ENCODE results near the gene NCKAP1.

Gene NCKAP1

DNA sequence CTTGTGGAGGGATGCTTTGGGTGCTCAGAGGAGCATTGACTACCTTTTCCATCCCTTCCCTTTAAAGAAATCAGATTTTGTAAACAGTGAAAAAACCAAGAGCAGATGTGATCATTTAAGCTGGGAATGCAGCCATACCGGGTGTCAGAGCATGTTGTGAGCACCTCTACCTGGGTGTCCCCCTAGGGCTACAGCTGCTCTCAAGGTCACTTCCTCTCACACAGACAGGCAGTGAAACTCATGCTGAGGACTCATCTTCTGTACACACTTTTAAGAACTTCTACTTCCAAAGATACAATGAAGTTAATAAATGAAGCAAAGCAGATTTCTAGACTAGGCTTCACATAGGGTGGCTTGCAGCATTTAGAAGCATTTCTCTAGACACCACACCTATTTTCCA lies 123.4 kb downstream of the NCKAP1 start:
- TF ChIP-seq, protein P1, sequence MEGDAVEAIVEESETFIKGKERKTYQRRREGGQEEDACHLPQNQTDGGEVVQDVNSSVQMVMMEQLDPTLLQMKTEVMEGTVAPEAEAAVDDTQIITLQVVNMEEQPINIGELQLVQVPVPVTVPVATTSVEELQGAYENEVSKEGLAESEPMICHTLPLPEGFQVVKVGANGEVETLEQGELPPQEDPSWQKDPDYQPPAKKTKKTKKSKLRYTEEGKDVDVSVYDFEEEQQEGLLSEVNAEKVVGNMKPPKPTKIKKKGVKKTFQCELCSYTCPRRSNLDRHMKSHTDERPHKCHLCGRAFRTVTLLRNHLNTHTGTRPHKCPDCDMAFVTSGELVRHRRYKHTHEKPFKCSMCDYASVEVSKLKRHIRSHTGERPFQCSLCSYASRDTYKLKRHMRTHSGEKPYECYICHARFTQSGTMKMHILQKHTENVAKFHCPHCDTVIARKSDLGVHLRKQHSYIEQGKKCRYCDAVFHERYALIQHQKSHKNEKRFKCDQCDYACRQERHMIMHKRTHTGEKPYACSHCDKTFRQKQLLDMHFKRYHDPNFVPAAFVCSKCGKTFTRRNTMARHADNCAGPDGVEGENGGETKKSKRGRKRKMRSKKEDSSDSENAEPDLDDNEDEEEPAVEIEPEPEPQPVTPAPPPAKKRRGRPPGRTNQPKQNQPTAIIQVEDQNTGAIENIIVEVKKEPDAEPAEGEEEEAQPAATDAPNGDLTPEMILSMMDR (conservative IDR thresholded peaks at IDR 0.05): no peak
- TF ChIP-seq ZFX (IDR thresholded peaks at IDR 0.05): no peak
- no peak overlapping the region for H3K27ac ChIP-seq

- TF ChIP-seq ZFX (IDR thresholded peaks at IDR 0.05): no peak
- TF ChIP-seq, protein P1 (conservative IDR thresholded peaks at IDR 0.05): no peak
- no peak overlapping the region for H3K27ac ChIP-seq
Measured at GRCh38 chr2:182913064-182913463, 125.2 kb downstream of the NCKAP1 start.

DNA sequence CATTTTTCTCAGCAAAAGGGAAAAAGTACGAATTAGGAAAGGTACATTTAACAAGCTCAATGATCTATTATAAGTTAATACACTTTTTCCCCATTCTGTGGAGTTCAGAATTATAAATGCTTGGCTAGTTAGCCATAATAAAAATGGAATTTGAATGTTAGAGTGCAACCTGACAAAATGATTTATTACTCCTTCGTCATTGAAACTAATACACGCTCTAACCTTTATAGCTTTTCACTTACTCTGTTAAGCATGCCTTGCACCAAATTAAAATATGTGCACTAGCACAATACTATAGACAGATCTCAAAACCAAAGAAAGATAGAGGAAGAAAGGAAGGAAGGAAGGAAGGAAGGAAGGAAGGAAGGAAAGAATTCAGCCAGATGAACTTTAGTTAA lies 125.7 kb downstream of the NCKAP1 start:
- TF ChIP-seq ZFX (IDR thresholded peaks at IDR 0.05): no peak
- TF ChIP-seq, protein P1 (conservative IDR thresholded peaks at IDR 0.05): no peak
- H3K27ac ChIP-seq: no peak overlapping the region

- TF ChIP-seq ZFX (IDR thresholded peaks at IDR 0.05): no peak
- TF ChIP-seq, protein P1 (conservative IDR thresholded peaks at IDR 0.05): no peak
- H3K27ac ChIP-seq: no peak overlapping the region
Measured at GRCh38 chr2:182911813-182912517, 126.3 kb downstream of the NCKAP1 start.

GRCh38 chr2:182910965-182911364 lies 127.3 kb downstream of the NCKAP1 start:
- no peak overlapping the region for H3K27ac ChIP-seq
- TF ChIP-seq, protein P1 (conservative IDR thresholded peaks at IDR 0.05): no peak
- TF ChIP-seq ZFX (IDR thresholded peaks at IDR 0.05): no peak

- H3K27ac ChIP-seq: no peak overlapping the region
- TF ChIP-seq, protein P1 (conservative IDR thresholded peaks at IDR 0.05): no peak
- no peak for TF ChIP-seq ZFX (IDR thresholded peaks at IDR 0.05)
Measured at GRCh38 chr2:182907081-182907830, 131.0 kb downstream of the NCKAP1 start.

DNA sequence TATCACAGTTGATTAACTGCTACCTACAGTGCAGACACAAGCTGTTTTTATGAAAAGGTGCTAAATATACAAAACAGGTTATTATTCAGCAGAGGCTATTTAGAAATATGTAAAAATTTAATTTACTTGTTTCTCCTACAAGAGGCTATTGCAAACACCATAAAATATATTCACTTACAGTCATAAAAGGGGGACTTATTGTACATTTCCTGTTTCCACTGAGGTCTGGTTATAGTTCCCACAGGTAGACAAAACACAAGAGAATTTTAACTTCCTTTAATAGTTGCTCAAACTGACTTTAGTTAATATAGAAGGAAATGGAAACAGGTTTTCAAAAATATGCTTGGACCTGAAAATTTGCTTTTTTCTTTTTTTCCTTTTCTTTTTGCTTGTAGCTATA lies 131.8 kb downstream of the NCKAP1 start:
- H3K27ac ChIP-seq: no peak overlapping the region
- TF ChIP-seq ZFX (IDR thresholded peaks at IDR 0.05): no peak
- TF ChIP-seq, protein P1 (conservative IDR thresholded peaks at IDR 0.05): no peak

All from C4-2B (cell line).